Measurements from ENCODE around the gene IGSF8. TPM values are rescaled to one million over a fixed set of nuclear protein-coding genes. Genes with fewer than 3 reads are reported as not detected.

Gene IGSF8
- polyA plus RNA-seq, 2 of the 4 experiments (the other 2 are of a cell fraction), result 7.3 to 7.8 TPM

DNA sequence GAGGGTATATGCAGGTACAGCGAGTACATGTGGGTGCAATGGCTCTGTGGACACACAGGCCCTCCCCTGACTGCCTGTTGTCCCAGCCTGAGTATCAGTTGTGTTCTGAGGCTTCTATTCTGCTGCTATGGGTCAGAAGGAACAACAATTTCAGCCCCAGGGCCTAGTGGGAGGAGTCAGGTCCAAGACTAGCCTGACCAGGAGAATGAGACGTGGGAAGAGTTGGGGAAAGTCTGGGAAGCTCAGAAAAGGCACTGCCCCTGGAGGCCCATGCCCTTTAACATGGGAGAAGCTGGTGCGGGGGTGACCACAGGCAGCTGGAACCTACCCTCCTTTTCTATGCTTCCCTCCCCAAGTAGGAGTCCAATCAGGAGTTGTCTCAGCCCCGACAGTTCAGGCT lies 7.7 kb downstream of the IGSF8 start (continued):
- TF ChIP-seq, protein P1, sequence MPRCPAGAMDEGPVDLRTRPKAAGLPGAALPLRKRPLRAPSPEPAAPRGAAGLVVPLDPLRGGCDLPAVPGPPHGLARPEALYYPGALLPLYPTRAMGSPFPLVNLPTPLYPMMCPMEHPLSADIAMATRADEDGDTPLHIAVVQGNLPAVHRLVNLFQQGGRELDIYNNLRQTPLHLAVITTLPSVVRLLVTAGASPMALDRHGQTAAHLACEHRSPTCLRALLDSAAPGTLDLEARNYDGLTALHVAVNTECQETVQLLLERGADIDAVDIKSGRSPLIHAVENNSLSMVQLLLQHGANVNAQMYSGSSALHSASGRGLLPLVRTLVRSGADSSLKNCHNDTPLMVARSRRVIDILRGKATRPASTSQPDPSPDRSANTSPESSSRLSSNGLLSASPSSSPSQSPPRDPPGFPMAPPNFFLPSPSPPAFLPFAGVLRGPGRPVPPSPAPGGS (IDR thresholded peaks at IDR 0.05), result no peak
- no peak for TF ChIP-seq FOXS1 (CRISPR knock-in tag; IDR thresholded peaks at IDR 0.05)
- no peak for TF ChIP-seq SMC3 (IDR thresholded peaks at IDR 0.05)

DNA sequence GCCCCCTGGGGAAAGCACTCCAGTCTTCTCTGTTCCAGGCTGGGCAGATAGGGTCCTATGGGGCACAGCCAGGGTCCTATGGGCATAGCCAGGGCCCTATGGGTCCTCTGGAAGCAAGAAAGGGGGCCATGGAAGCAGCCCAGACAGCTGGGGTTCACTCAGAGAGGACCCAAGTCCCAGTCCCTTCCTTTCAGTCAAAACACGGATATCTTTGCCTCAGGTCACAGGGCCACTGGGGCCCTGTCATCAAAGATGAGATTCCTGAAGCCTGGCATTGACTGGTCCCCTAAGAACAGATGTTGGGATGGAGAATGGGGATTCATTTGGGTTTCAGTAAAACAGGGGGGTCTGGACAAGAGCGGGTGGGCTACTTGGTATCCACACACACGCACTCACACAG lies 8.5 kb downstream of the IGSF8 start:
- no peaks in the 10 kb centered on the region for H3K9me3 ChIP-seq
- ATAC-seq, result no peak
- WGBS (ENCODE audit: missing lambda C conversion rate), result 56% methylated on average over 3 of the region's 3 CpGs
- no peak overlapping the region for H3K4me2 ChIP-seq
- H3K4me3 ChIP-seq, result no peak overlapping the region
- TF ChIP-seq RAD21 (conservative IDR thresholded peaks at IDR 0.05 in 1 of 2, IDR thresholded peaks at IDR 0.05 in 1 of 2) (no peak), ESRRA (IDR thresholded peaks at IDR 0.05; ENCODE audit: borderline replicate concordance, low read length) (no peak), KDM5A (IDR thresholded peaks at IDR 0.05) (no peak), FOSB (CRISPR knock-in tag; IDR thresholded peaks at IDR 0.05) (no peak), BHLHE40 (IDR thresholded peaks at IDR 0.05; ENCODE audit: low read depth, low read length) (no peak), CBX8 (IDR thresholded peaks at IDR 0.05) (no peak), HEYL (CRISPR knock-in tag; IDR thresholded peaks at IDR 0.05) (no peak), RFX5 (IDR thresholded peaks at IDR 0.05) (no peak), POLR2A (IDR thresholded peaks at IDR 0.05; ENCODE audit: low read length) (no peak), CHD4 (IDR thresholded peaks at IDR 0.05; ENCODE audit: borderline replicate concordance) (no peak), NPAS2 (CRISPR knock-in tag; IDR thresholded peaks at IDR 0.05; ENCODE audit: borderline replicate concordance) (no peak), KDM1A (IDR thresholded peaks at IDR 0.05; ENCODE audit: low read depth) (no peak)
- TF ChIP-seq, protein P2, sequence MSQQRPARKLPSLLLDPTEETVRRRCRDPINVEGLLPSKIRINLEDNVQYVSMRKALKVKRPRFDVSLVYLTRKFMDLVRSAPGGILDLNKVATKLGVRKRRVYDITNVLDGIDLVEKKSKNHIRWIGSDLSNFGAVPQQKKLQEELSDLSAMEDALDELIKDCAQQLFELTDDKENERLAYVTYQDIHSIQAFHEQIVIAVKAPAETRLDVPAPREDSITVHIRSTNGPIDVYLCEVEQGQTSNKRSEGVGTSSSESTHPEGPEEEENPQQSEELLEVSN (IDR thresholded peaks at IDR 0.05; ENCODE audit: borderline replicate concordance, low read depth), result no peak
- TF ChIP-seq, protein P3, sequence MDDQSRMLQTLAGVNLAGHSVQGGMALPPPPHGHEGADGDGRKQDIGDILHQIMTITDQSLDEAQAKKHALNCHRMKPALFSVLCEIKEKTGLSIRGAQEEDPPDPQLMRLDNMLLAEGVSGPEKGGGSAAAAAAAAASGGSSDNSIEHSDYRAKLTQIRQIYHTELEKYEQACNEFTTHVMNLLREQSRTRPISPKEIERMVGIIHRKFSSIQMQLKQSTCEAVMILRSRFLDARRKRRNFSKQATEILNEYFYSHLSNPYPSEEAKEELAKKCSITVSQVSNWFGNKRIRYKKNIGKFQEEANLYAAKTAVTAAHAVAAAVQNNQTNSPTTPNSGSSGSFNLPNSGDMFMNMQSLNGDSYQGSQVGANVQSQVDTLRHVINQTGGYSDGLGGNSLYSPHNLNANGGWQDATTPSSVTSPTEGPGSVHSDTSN (IDR thresholded peaks at IDR 0.05), result no peak
- TF ChIP-seq, protein P4, sequence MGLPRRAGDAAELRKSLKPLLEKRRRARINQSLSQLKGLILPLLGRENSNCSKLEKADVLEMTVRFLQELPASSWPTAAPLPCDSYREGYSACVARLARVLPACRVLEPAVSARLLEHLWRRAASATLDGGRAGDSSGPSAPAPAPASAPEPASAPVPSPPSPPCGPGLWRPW (IDR thresholded peaks at IDR 0.05), result no peak
- H3K4me1 ChIP-seq, result no peaks in the 10 kb centered on the region
- H3K27ac ChIP-seq, result no peak overlapping the region
- POLR2A ChIA-PET, result no interaction called here
- no peak for FAIRE-seq
- no peak for DNase-seq (ENCODE audit: low read depth in 1 of 2, low spot score in 1 of 2)
- CTCF ChIA-PET, result interaction anchor here (0.7 to 16.8 kb wide), 5 partner anchors 11 to 162 kb away, joined by 3 to 409 read pairs (median 5); partner anchors contain the start of gene KCNJ10

DNA sequence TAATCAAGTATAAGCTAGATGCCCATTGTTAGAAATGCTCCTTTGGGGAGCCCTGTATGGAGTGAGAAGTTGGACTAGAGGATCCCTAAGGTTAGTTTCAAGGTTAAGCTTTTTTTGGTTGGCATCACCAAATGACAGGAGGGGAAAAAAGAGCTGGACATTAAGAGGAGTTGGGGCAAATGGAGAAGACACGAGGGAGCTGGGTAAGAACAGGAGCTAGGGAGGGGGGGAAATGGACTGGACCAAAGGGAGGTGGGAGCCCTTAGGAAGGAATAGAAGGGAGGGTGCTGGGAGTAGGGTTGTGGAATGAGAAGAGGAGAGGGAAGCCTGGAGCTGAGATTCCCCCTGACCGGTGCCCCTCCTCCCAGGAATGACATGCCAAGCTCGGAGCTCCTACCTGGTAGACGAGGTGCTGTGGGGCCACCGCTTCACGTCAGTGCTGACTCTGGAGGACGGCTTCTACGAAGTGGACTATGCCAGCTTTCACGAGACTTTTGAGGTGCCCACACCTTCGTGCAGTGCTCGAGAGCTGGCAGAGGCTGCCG lies 11.2 kb downstream of the IGSF8 start:
- CTCF ChIA-PET, result interaction anchor here (0.7 to 16.8 kb wide), 18 partner anchors 9 to 954 kb away, joined by 3 to 409 read pairs (median 5); partner anchors contain the start of genes IGSF8, KCNJ10 and PIGM
- 0 out of 3 replicates have a peak, but pooled peaks cover 2% of the 10 kb centered on the region for H3K4me1 ChIP-seq
- 80% methylated on average over 12 of the region's 12 CpGs for WGBS (ENCODE audit: missing lambda C conversion rate)
- no peak overlapping the region for H3K4me3 ChIP-seq
- TF ChIP-seq JUN (IDR thresholded peaks at IDR 0.05) (no peak), TFCP2L1 (CRISPR knock-in tag; IDR thresholded peaks at IDR 0.05) (no peak), EHMT2 (IDR thresholded peaks at IDR 0.05; ENCODE audit: low read depth) (no peak), TP53 (CRISPR knock-in tag; IDR thresholded peaks at IDR 0.05) (no peak), MAFK (IDR thresholded peaks at IDR 0.05; ENCODE audit: partially characterized antibody) (no peak), HOXB5 (CRISPR knock-in tag; IDR thresholded peaks at IDR 0.05) (no peak), CEBPB (IDR thresholded peaks at IDR 0.05) (no peak), FOSL2 (IDR thresholded peaks at IDR 0.05) (no peak), FOSL2 (CRISPR knock-in tag; IDR thresholded peaks at IDR 0.05) (no peak), KDM1A (IDR thresholded peaks at IDR 0.05; ENCODE audit: low read depth) (no peak), GATA3 (IDR thresholded peaks at IDR 0.05; ENCODE audit: borderline replicate concordance) (no peak), JUNB (IDR thresholded peaks at IDR 0.05) (no peak), CHD2 (IDR thresholded peaks at IDR 0.05; ENCODE audit: low read length, partially characterized antibody) (no peak)
- TF ChIP-seq, protein P4 (IDR thresholded peaks at IDR 0.05), result no peak
- TF ChIP-seq, protein P5, sequence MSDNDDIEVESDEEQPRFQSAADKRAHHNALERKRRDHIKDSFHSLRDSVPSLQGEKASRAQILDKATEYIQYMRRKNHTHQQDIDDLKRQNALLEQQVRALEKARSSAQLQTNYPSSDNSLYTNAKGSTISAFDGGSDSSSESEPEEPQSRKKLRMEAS (IDR thresholded peaks at IDR 0.05), result no peak
- TF ChIP-seq, protein P6, sequence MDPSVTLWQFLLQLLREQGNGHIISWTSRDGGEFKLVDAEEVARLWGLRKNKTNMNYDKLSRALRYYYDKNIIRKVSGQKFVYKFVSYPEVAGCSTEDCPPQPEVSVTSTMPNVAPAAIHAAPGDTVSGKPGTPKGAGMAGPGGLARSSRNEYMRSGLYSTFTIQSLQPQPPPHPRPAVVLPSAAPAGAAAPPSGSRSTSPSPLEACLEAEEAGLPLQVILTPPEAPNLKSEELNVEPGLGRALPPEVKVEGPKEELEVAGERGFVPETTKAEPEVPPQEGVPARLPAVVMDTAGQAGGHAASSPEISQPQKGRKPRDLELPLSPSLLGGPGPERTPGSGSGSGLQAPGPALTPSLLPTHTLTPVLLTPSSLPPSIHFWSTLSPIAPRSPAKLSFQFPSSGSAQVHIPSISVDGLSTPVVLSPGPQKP (IDR thresholded peaks at IDR 0.05; ENCODE audit: low read depth, low read length), result no peak
- no peak overlapping the region for H3K4me2 ChIP-seq
- ATAC-seq (no peak), FAIRE-seq (no peak), DNase-seq (ENCODE audit: low read depth in 1 of 2, low spot score in 1 of 2) (no peak)
- H3K9me3 ChIP-seq, result no peaks in the 10 kb centered on the region
- no peak overlapping the region for H3K27ac ChIP-seq
- POLR2A ChIA-PET, result no interaction called here

Data from A549 (cell line).